Measurements from ENCODE around the gene GXYLT2.
"Not testable (repeated sequence)": the region's sequence is repeated elsewhere in the genome, so short reads cannot be mapped to it uniquely, and the experiment has no call there.

Gene GXYLT2

DNA sequence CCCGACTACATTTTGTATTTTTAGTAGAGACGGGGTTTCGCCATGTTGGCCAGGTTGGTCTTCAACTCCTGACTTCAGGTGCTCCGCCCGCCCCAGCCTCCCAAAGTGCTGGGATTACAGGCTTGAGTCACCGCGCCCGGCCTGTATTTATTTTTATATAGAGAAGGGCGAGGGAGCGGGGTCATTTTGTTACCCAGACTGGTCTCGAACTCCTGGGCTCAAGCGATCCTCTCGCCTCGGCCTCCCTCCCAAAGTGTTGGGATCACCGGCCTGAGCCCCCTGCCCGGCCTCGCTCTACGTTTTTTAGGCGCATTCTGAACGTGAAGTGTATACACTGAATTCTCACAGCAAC is 108.3 kb downstream of the GXYLT2 start:
- no peak for TF ChIP-seq CTCF (IDR thresholded peaks at IDR 0.05; ENCODE audit: low read depth, low read length, missing control alignments)
- DNase-seq (ENCODE audit: low read depth): no peak
- H3K4me3 ChIP-seq (ENCODE audit: low read depth, low read length): peak overlapping the region; percentile 95

DNA sequence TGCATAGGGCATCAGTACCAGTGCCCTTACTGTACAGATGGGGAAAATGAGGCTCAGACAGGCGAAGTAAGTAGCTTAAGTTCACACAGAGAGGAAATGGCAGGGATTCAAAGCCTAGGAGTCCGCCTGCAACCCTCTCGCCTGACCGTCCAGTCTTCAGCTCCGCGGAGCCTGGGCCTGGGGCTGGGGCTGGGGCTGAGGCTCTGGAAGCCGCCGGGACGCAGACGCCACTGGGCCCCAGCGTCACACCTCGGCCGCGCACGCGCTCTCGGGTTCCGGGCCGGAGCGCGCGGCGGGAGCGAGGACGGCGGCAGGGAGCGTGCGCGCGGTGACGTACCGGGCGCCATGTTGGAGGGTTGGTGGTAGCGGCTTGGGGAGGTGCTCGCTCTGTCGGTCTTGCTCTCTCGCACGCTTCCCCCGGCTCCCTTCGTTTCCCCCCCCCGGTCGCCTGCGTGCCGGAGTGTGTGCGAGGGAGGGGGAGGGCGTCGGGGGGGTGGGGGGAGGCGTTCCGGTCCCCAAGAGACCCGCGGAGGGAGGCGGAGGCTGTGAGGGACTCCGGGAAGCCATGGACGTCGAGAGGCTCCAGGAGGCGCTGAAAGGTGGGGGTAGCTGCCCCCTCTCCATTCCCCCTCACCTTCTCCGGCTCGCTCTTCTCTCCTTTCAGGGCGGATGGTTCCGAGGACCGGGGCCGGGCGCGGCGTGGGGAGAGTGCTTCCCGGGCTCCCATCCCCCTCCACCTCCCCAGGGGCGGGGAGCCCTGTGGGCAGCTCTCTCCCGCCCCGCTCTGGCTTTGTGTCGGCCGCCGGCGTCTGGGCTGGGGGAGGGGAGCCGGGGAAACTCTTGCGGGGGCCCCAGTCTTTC is 108.9 kb downstream of the GXYLT2 start, which contains the start of gene PPP4R2:
PPP4R2 (plus strand) TSS at position 339 of the 861 bp plus-strand sequence; CDS start at position 566, 227 bp downstream.
- no peak for TF ChIP-seq CTCF (IDR thresholded peaks at IDR 0.05; ENCODE audit: low read depth, low read length, missing control alignments)
- peak; percentile 72 for DNase-seq (ENCODE audit: low read depth)
- peak within 1 kb of the TSS; percentile 95 for H3K4me3 ChIP-seq (ENCODE audit: low read depth, low read length)

- TF ChIP-seq CTCF (IDR thresholded peaks at IDR 0.05; ENCODE audit: low read depth, low read length, missing control alignments): peak; percentile 51
- H3K4me3 ChIP-seq (ENCODE audit: low read depth, low read length): peak overlapping the region; percentile 95
- no peak for DNase-seq (ENCODE audit: low read depth)
Measured at GRCh38 chr3:72997421-72997961, 109.6 kb downstream of the GXYLT2 start.

GRCh38 chr3:72998466-72998865 is 110.6 kb downstream of the GXYLT2 start:
- no peak for DNase-seq (ENCODE audit: low read depth)
- H3K4me3 ChIP-seq (ENCODE audit: low read depth, low read length): peak overlapping the region; percentile 95
- TF ChIP-seq CTCF (IDR thresholded peaks at IDR 0.05; ENCODE audit: low read depth, low read length, missing control alignments): no peak

- H3K4me3 ChIP-seq (ENCODE audit: low read depth, low read length): peak overlapping the region; percentile 33
- no peak for DNase-seq (ENCODE audit: low read depth)
- TF ChIP-seq CTCF (IDR thresholded peaks at IDR 0.05; ENCODE audit: low read depth, low read length, missing control alignments): no peak
Measured at GRCh38 chr3:72999951-73000350, 112.1 kb downstream of the GXYLT2 start.

DNA sequence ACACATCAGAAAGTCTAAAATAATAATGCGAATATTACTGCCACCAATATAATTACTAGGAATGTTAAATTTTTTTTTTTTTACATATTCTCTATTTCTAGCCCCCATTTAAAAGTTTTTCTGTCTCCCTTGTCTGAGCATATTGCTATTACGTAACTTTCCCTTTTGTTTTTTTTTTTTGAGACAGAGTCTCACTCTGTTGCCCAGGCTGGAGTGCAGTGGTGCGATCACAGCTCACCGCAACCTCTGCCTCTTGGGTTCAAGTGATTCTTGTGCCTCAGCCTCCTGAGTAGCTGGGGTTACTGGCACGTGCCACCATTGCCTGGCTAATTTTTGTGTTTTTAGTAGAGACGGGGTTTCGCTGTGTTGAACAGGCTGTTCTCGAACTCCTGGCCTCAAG is 115.2 kb downstream of the GXYLT2 start:
- DNase-seq (ENCODE audit: low read depth); H3K4me3 ChIP-seq (ENCODE audit: low read depth, low read length): not testable (repeated sequence)

DNA sequence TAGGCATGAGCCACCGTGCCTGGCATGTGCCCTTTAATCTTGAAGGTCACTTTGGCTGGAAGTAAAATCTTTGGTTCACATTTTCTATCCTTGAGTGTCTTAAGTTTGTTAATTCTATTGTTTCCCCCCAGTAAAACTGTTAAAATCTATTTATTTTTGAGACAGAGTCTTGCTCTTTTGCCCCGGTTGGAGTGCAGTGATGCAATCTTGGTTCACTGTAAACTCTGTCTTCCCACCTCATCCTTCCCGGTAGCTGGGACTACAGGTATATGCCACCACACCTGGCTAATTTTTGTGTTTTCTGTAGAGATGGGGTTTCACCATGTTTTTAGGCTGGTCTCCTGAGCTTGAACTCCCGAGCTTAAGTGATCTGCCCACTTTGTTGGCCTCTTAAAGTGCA is 116.5 kb downstream of the GXYLT2 start:
- TF ChIP-seq CTCF (IDR thresholded peaks at IDR 0.05; ENCODE audit: low read depth, low read length, missing control alignments): no peak

More for the DNA sequence above, 116.5 kb downstream of the GXYLT2 start:
- no peak overlapping the region for H3K4me3 ChIP-seq (ENCODE audit: low read depth, low read length)
- DNase-seq (ENCODE audit: low read depth): no peak

Measured in GM12864 (cell line).